ENCODE measurements around the gene TSPAN9. TPM values are rescaled to one million over a fixed set of nuclear protein-coding genes. Genes with fewer than 3 reads are reported as not detected.

The TSPAN9 gene
- total RNA-seq, 2 donors from 2014 or later = 14.0 to 18.5 TPM

- no peak for ATAC-seq
- H3K27me3 ChIP-seq = no peaks in the 10 kb centered on the region
- 83 to 93% methylated on average over 10 of the region's 10 CpGs for WGBS, 2 donors
These were observed 72.5 kb downstream of the TSPAN9 start for GRCh38 chr12:3149515-3150307.

GRCh38 chr12:3150308-3150670 is 73.1 kb downstream of the TSPAN9 start:
- H3K27ac ChIP-seq = peak overlapping the region in 3 of 4 donors; percentile 25 to 67 (median 48)
- no peak for DNase-seq
- peaks cover 27% of the 10 kb centered on the region for H3K4me1 ChIP-seq
- no peaks in the 10 kb centered on the region for H3K9me3 ChIP-seq
- H3K4me3 ChIP-seq = no peak overlapping the region
- no peak for TF ChIP-seq CTCF (IDR thresholded peaks at IDR 0.05)
- TF ChIP-seq POLR2A (IDR thresholded peaks at IDR 0.05) = no peak
- WGBS, 2 donors = 68 to 70% methylated on average over 5 of the region's 5 CpGs
- no peak for ATAC-seq
- H3K27me3 ChIP-seq = no peaks in the 10 kb centered on the region
- H3K36me3 ChIP-seq (replicated peaks in 1 of 2; ENCODE audit: insufficient read depth in 1 of 2, low read depth in 2 of 2) = no peaks in the 10 kb centered on the region
- intact Hi-C loops (cut with DNase I) = no loop called here

More at GRCh38 chr12:3149515-3150307, 72.5 kb downstream of the TSPAN9 start:
- intact Hi-C loops (cut with DNase I) = no loop called here
- peaks cover 27% of the 10 kb centered on the region for H3K4me1 ChIP-seq
- H3K27ac ChIP-seq = peak overlapping the region in 2 of 4 donors; percentile 48 to 67
- H3K36me3 ChIP-seq (replicated peaks in 1 of 2; ENCODE audit: insufficient read depth in 1 of 2, low read depth in 2 of 2) = no peaks in the 10 kb centered on the region
- TF ChIP-seq POLR2A (IDR thresholded peaks at IDR 0.05) = no peak
- TF ChIP-seq CTCF (IDR thresholded peaks at IDR 0.05) = no peak
- no peak for DNase-seq
- no peaks in the 10 kb centered on the region for H3K9me3 ChIP-seq
- no peak overlapping the region for H3K4me3 ChIP-seq

GRCh38 chr12:3150931-3151835 is 74.0 kb downstream of the TSPAN9 start:
- intact Hi-C loops (cut with DNase I) = no loop called here
- no peaks in the 10 kb centered on the region for H3K36me3 ChIP-seq (replicated peaks in 1 of 2; ENCODE audit: insufficient read depth in 1 of 2, low read depth in 2 of 2)
- peak overlapping the region in 3 of 4 donors; percentile 0 to 67 (median 48) for H3K27ac ChIP-seq
- DNase-seq (peak in 1 of 4 donors; percentile 22), ATAC-seq (peak; percentile 56)
- H3K9me3 ChIP-seq = no peaks in the 10 kb centered on the region
- H3K4me3 ChIP-seq = no peak overlapping the region
- no peak for TF ChIP-seq CTCF (IDR thresholded peaks at IDR 0.05)
- TF ChIP-seq POLR2A (IDR thresholded peaks at IDR 0.05) = no peak
- peaks cover 27% of the 10 kb centered on the region for H3K4me1 ChIP-seq
- 59 to 68% methylated on average over 18 to 19 of the region's 19 CpGs for WGBS, 2 donors
- H3K27me3 ChIP-seq = no peaks in the 10 kb centered on the region

GRCh38 chr12:3152011-3152511 is 74.9 kb downstream of the TSPAN9 start:
- Histone ChIP-seq H3K36me3 (replicated peaks in 1 of 2; ENCODE audit: insufficient read depth in 1 of 2, low read depth in 2 of 2) (no peaks in the 10 kb centered on the region), H3K27me3 (no peaks in the 10 kb centered on the region), H3K4me3 (no peak overlapping the region), H3K9me3 (no peaks in the 10 kb centered on the region), H3K4me1 (peaks cover 27% of the 10 kb centered on the region), H3K27ac (peak overlapping the region in 3 of 4 donors; percentile 33 to 67 (median 48))
- WGBS, 2 donors = 51 to 70% methylated on average over 5 of the region's 5 CpGs
- ATAC-seq (no peak), DNase-seq (no peak)
- TF ChIP-seq CTCF (IDR thresholded peaks at IDR 0.05) (no peak), POLR2A (IDR thresholded peaks at IDR 0.05) (no peak)
- intact Hi-C loops (cut with DNase I) = no loop called here

Data from body of pancreas (tissue), 4 donors.